Liver (tissue), 3 donors: Measurements from ENCODE around the gene P4HA1.

Source experiments
- EGR1 ChIP-seq, 2 donors: IDR thresholded peaks; 2 replicates each; pipeline ENCODE4 v1.6.1; 2016 to 2018; ENCODE audit warnings: antibody characterized with exemption in 2 of 2, low read depth in 2 of 2
- GABPA ChIP-seq, 2 donors: IDR thresholded peaks in 1 of 2; conservative IDR thresholded peaks in 1 of 2; 2 replicates each; pipeline ENCODE4 v1.6.1; 2016; ENCODE audit warnings: antibody characterized with exemption in 2 of 2, mild to moderate bottlenecking in 1 of 2, moderate library complexity in 1 of 2
- JUND ChIP-seq, 2 donors: IDR thresholded peaks; 2 replicates each; pipeline ENCODE4 v1.6.1; 2016; ENCODE audit warnings: antibody characterized with exemption in 2 of 2
- RAD21 ChIP-seq, 2 donors: IDR thresholded peaks; 2 replicates each; pipeline ENCODE4 v1.6.1; 2016; ENCODE audit warnings: antibody characterized with exemption in 2 of 2, mild to moderate bottlenecking in 2 of 2
- RXRA ChIP-seq, 2 donors: IDR thresholded peaks; 2 replicates each; pipeline ENCODE4 v1.6.1; 2017 to 2018; ENCODE audit warnings: antibody characterized with exemption in 2 of 2, mild to moderate bottlenecking in 1 of 2
- TAF1 ChIP-seq: conservative IDR thresholded peaks from 2 replicates; pipeline ENCODE4 v1.6.1; 2016; ENCODE audit warnings: antibody characterized with exemption, mild to moderate bottlenecking
- TF ChIP-seq, protein P1 (sequence below): fragments of 150-350 bp; IDR thresholded peaks from 2 replicates; pipeline ENCODE4 v1.5.1; 2017; ENCODE audit warnings: improper control_type of control experiment, low read depth, low read length; ENCODE audit not compliant: missing input control
- TF ChIP-seq, protein P2 (sequence below): IDR thresholded peaks from 2 replicates; pipeline ENCODE4 v1.6.1; 2016; ENCODE audit warnings: antibody characterized with exemption
- TF ChIP-seq, protein P3 (sequence below): IDR thresholded peaks from 2 replicates; pipeline ENCODE4 v1.6.1; 2016; ENCODE audit warnings: antibody characterized with exemption
- TF ChIP-seq, protein P4 (sequence below): IDR thresholded peaks from 2 replicates; pipeline ENCODE4 v1.6.1; 2016; ENCODE audit warnings: antibody characterized with exemption
- donor health status: healthy.
- donor health status: healthy.

DNA sequence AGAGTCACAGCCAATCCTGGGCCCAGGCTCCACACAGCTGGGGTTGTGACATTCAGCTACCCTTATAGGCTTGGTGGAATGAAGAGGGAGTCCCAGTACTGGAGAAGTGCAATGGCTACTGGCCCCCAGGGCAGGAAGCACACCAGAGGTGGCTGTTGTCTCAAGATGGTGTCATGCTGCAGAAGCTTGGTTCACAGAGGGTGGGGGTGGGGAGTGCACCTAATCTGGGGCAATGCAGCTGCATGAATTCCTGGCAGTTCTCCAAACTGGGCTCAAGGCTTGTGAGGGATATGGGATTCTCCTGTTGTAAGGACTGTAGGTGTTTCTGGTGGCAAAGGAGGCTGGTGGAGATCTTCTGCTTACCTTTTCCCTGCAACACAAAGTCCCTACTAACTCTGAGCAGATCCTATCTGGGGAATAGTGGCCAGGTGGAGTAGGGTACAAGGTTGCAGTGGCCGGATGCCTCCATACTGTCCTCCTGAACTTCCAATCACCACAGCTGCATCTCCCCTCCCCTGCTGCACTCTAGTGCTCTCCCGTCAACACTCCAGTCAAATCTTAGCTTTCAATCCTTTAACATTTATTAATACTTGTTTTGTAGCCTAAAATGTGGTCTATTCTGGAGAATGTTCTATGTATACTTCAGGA, 114.7 kb downstream of the P4HA1 start:
- TF ChIP-seq, protein P1, sequence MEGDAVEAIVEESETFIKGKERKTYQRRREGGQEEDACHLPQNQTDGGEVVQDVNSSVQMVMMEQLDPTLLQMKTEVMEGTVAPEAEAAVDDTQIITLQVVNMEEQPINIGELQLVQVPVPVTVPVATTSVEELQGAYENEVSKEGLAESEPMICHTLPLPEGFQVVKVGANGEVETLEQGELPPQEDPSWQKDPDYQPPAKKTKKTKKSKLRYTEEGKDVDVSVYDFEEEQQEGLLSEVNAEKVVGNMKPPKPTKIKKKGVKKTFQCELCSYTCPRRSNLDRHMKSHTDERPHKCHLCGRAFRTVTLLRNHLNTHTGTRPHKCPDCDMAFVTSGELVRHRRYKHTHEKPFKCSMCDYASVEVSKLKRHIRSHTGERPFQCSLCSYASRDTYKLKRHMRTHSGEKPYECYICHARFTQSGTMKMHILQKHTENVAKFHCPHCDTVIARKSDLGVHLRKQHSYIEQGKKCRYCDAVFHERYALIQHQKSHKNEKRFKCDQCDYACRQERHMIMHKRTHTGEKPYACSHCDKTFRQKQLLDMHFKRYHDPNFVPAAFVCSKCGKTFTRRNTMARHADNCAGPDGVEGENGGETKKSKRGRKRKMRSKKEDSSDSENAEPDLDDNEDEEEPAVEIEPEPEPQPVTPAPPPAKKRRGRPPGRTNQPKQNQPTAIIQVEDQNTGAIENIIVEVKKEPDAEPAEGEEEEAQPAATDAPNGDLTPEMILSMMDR: no peak
- no peak for TF ChIP-seq TAF1
- no peak for TF ChIP-seq GABPA (IDR thresholded peaks at IDR 0.05 in 1 of 2, conservative IDR thresholded peaks at IDR 0.05 in 1 of 2)
- TF ChIP-seq, protein P2, sequence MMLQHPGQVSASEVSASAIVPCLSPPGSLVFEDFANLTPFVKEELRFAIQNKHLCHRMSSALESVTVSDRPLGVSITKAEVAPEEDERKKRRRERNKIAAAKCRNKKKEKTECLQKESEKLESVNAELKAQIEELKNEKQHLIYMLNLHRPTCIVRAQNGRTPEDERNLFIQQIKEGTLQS: no peak
- TF ChIP-seq, protein P3, sequence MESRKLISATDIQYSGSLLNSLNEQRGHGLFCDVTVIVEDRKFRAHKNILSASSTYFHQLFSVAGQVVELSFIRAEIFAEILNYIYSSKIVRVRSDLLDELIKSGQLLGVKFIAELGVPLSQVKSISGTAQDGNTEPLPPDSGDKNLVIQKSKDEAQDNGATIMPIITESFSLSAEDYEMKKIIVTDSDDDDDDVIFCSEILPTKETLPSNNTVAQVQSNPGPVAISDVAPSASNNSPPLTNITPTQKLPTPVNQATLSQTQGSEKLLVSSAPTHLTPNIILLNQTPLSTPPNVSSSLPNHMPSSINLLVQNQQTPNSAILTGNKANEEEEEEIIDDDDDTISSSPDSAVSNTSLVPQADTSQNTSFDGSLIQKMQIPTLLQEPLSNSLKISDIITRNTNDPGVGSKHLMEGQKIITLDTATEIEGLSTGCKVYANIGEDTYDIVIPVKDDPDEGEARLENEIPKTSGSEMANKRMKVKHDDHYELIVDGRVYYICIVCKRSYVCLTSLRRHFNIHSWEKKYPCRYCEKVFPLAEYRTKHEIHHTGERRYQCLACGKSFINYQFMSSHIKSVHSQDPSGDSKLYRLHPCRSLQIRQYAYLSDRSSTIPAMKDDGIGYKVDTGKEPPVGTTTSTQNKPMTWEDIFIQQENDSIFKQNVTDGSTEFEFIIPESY: no peak
- TF ChIP-seq RAD21 (IDR thresholded peaks at IDR 0.05): no peak
- TF ChIP-seq EGR1 (IDR thresholded peaks at IDR 0.05; ENCODE audit: low read depth in 2 of 2): no peak
- TF ChIP-seq RXRA (IDR thresholded peaks at IDR 0.05): no peak
- no peak for TF ChIP-seq JUND (IDR thresholded peaks at IDR 0.05)
- TF ChIP-seq, protein P4, sequence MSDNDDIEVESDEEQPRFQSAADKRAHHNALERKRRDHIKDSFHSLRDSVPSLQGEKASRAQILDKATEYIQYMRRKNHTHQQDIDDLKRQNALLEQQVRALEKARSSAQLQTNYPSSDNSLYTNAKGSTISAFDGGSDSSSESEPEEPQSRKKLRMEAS: no peak
